AG10803 (cell line): ENCODE results near the gene RAB3GAP1.

ENCODE experiments used
- DNase-seq: peaks from one replicate; pipeline ENCODE4 v3.0.0; 2010; ENCODE audit warnings: low read depth
- H3K4me3 ChIP-seq: 2 replicates; pipeline ENCODE4 v1.5.1; 2011; ENCODE audit warnings: mild to moderate bottlenecking, low read length, control low read depth
- CTCF ChIP-seq: conservative IDR thresholded peaks from 2 replicates; pipeline ENCODE4 v1.5.1; 2011; ENCODE audit warnings: mild to moderate bottlenecking, low read length, control low read depth, inconsistent platforms

The RAB3GAP1 gene

GRCh38 chr2:135125940-135126339 is 73.8 kb downstream of the RAB3GAP1 start:
- no peak for DNase-seq
- no peak overlapping the region for H3K4me3 ChIP-seq
- TF ChIP-seq CTCF: no peak

- no peak overlapping the region for H3K4me3 ChIP-seq
- DNase-seq: no peak
- TF ChIP-seq CTCF: no peak
Observed at GRCh38 chr2:135130751-135131150, 78.7 kb downstream of the RAB3GAP1 start.

- H3K4me3 ChIP-seq: no peak overlapping the region
- peak; percentile 56 for DNase-seq
- no peak for TF ChIP-seq CTCF
Observed at GRCh38 chr2:135132314-135132713, 80.2 kb downstream of the RAB3GAP1 start.

DNA sequence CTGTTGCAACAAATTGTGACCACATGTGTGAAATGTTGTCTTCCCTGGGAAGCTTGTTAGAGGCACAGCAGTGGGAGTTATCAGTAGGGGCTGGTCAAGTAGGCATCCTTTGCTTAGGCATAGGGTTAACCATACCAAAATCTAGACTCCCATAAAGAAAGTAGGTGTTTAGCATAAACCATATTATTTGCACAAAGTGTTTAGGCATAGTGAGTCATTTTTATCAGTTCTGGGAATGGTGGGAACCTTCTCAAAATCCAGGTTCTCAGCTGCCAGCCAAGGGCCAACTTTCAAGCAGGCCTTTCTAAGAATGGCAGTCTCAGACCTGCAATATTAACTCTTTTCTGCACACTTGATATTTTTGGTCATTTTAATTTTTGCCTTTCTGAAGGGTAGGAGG is 88.5 kb downstream of the RAB3GAP1 start:
- H3K4me3 ChIP-seq: no peak overlapping the region
- TF ChIP-seq CTCF: no peak
- no peak for DNase-seq

- no peak for DNase-seq
- no peak for TF ChIP-seq CTCF
- H3K4me3 ChIP-seq: no peak overlapping the region
Observed at GRCh38 chr2:135142323-135142722, 90.2 kb downstream of the RAB3GAP1 start.

GRCh38 chr2:135144343-135144742 is 92.3 kb downstream of the RAB3GAP1 start:
- H3K4me3 ChIP-seq: no peak overlapping the region
- no peak for TF ChIP-seq CTCF
- DNase-seq: peak; percentile 3

GRCh38 chr2:135149251-135149650 is 97.2 kb downstream of the RAB3GAP1 start:
- DNase-seq: peak; percentile 29
- H3K4me3 ChIP-seq: no peak overlapping the region
- TF ChIP-seq CTCF: no peak
